Activated naive CD8-positive, alpha-beta T cell treated with anti-CD3 and anti-CD28 coated beads, Interleukin-2, amount 10 ng/mL, durations not matched to agents 7 days and 5 days (primary cell): ENCODE results near the gene STK40. TPM values are rescaled to one million over a fixed set of nuclear protein-coding genes. Genes with fewer than 3 reads are reported as not detected.

Source experiments
- ATAC-seq: fragments of 150-1000 bp; cut with Tn5 transposase; one replicate; pipeline ENCODE4 v1.10.0; 2021; ENCODE audit warnings: low read depth, moderate library complexity
- POLR2A ChIA-PET: fragments of 350-600 bp; sonication (Branson Sonifier 250); formaldehyde crosslinking; loops from one replicate; lab custom pipeline; 2021; ENCODE audit warnings: antibody characterized with exemption; lab: Charles Lee
- DNase-seq: peaks from one replicate; pipeline ENCODE4 v3.0.0; 2021
- H3K27ac Mint-ChIP-seq: one replicate; pipeline ENCODE4 v1.8.0; 2022; ENCODE audit warnings: mild to moderate bottlenecking, mixed read lengths
- H3K27me3 Mint-ChIP-seq: one replicate; pipeline ENCODE4 v1.8.0; 2022; ENCODE audit warnings: mild to moderate bottlenecking, moderate library complexity, mixed read lengths
- H3K36me3 Mint-ChIP-seq: one replicate; pipeline ENCODE4 v1.8.0; 2021; ENCODE audit warnings: mild to moderate bottlenecking, mixed read lengths
- H3K4me1 Mint-ChIP-seq: one replicate; pipeline ENCODE4 v1.8.0; 2021; ENCODE audit warnings: mixed read lengths
- H3K4me3 Mint-ChIP-seq: one replicate; pipeline ENCODE4 v1.8.0; 2022; ENCODE audit warnings: mild to moderate bottlenecking, moderate library complexity, mixed read lengths
- H3K9me3 Mint-ChIP-seq: one replicate; pipeline ENCODE4 v1.8.0; 2021; ENCODE audit warnings: mixed read lengths
- total RNA-seq, 2 experiments: library from RNA; stranded (reverse); gene quantifications; one replicate each; pipeline ENCODE4 v1.2.3, GENCODE V29; 2021

Gene STK40
- total RNA-seq, 2 experiments from 2014 or later = 59.5 to 64.7 TPM

- Mint-ChIP-seq H3K9me3 (no peaks in the 10 kb centered on the region), H3K4me3 (no peak overlapping the region), H3K27me3 (no peaks in the 10 kb centered on the region), H3K4me1 (peaks cover 10% of the 10 kb centered on the region), H3K27ac (no peak overlapping the region), H3K36me3 (peaks cover 10% of the 10 kb centered on the region)
- POLR2A ChIA-PET = interaction anchor here (0.6 to 1.5 kb wide), 2 partner anchors 10 to 26 kb away, joined by 3 to 5 read pairs; no protein-coding TSS in a partner anchor
- ATAC-seq (no peak), DNase-seq (no peak)
These were observed 41.9 kb downstream of the STK40 start for GRCh38 chr1:36343651-36344394.

- Mint-ChIP-seq H3K27me3 (no peaks in the 10 kb centered on the region), H3K36me3 (peaks cover 4% of the 10 kb centered on the region), H3K27ac (peak overlapping the region; percentile 72), H3K4me3 (no peak overlapping the region), H3K4me1 (peaks cover 20% of the 10 kb centered on the region), H3K9me3 (no peaks in the 10 kb centered on the region)
- ATAC-seq (peak; percentile 72), DNase-seq (peak; percentile 63)
- POLR2A ChIA-PET = interaction anchor here (0.8 to 1.5 kb wide), 4 partner anchors 18 to 118 kb away, joined by 3 to 5 read pairs (median 3); partner anchors contain the start of gene THRAP3
These were observed 43.1 kb downstream of the STK40 start for GRCh38 chr1:36342426-36343185.

GRCh38 chr1:36341626-36342320 is 44.0 kb downstream of the STK40 start:
- ATAC-seq = no peak
- H3K9me3 Mint-ChIP-seq = no peaks in the 10 kb centered on the region
- POLR2A ChIA-PET = interaction anchor here (0.9 to 1.5 kb wide), 3 partner anchors 19 to 43 kb away, joined by 3 to 5 read pairs (median 3); no protein-coding TSS in a partner anchor
- no peak for DNase-seq
- peaks cover 22% of the 10 kb centered on the region for H3K4me1 Mint-ChIP-seq
- H3K27me3 Mint-ChIP-seq = no peaks in the 10 kb centered on the region
- H3K27ac Mint-ChIP-seq = no peak overlapping the region
- no peak overlapping the region for H3K4me3 Mint-ChIP-seq
- peaks cover 4% of the 10 kb centered on the region for H3K36me3 Mint-ChIP-seq

- POLR2A ChIA-PET = no interaction called here
- Mint-ChIP-seq H3K27ac (no peak overlapping the region), H3K27me3 (no peaks in the 10 kb centered on the region), H3K36me3 (peaks cover 2% of the 10 kb centered on the region), H3K9me3 (no peaks in the 10 kb centered on the region), H3K4me1 (peaks cover 22% of the 10 kb centered on the region), H3K4me3 (no peak overlapping the region)
- no peak for ATAC-seq
- no peak for DNase-seq
These were observed 46.1 kb downstream of the STK40 start for GRCh38 chr1:36339615-36340014.

GRCh38 chr1:36339215-36339614 is 46.5 kb downstream of the STK40 start:
- Mint-ChIP-seq H3K27me3 (no peaks in the 10 kb centered on the region), H3K36me3 (peaks cover 2% of the 10 kb centered on the region), H3K4me1 (peaks cover 22% of the 10 kb centered on the region), H3K27ac (no peak overlapping the region), H3K4me3 (no peak overlapping the region), H3K9me3 (no peaks in the 10 kb centered on the region)
- no peak for ATAC-seq
- no peak for DNase-seq
- POLR2A ChIA-PET = no interaction called here

- no peak for ATAC-seq
- H3K4me3 Mint-ChIP-seq = no peak overlapping the region
- POLR2A ChIA-PET = interaction anchor here (1.0 kb wide), 1 partner anchor 11 kb away, joined by 4 read pairs; no protein-coding TSS in a partner anchor
- H3K27ac Mint-ChIP-seq = peak overlapping the region; percentile 64
- peaks cover under 1% of the 10 kb centered on the region for H3K27me3 Mint-ChIP-seq
- H3K9me3 Mint-ChIP-seq = no peaks in the 10 kb centered on the region
- no peak for DNase-seq
- H3K4me1 Mint-ChIP-seq = peaks cover 22% of the 10 kb centered on the region
- H3K36me3 Mint-ChIP-seq = peaks cover 2% of the 10 kb centered on the region
These were observed 47.9 kb downstream of the STK40 start for GRCh38 chr1:36337830-36338229.

GRCh38 chr1:36330940-36331339 is 54.8 kb downstream of the STK40 start:
- Mint-ChIP-seq H3K27ac (no peak overlapping the region), H3K36me3 (no peaks in the 10 kb centered on the region), H3K9me3 (no peaks in the 10 kb centered on the region), H3K4me3 (no peak overlapping the region), H3K27me3 (peaks cover 18% of the 10 kb centered on the region), H3K4me1 (peaks cover 26% of the 10 kb centered on the region)
- no peak for DNase-seq
- no peak for ATAC-seq
- POLR2A ChIA-PET = no interaction called here

GRCh38 chr1:36329817-36330216 is 55.9 kb downstream of the STK40 start:
- H3K4me1 Mint-ChIP-seq = peaks cover 28% of the 10 kb centered on the region
- POLR2A ChIA-PET = no interaction called here
- H3K9me3 Mint-ChIP-seq = no peaks in the 10 kb centered on the region
- no peaks in the 10 kb centered on the region for H3K36me3 Mint-ChIP-seq
- DNase-seq = no peak
- no peak for ATAC-seq
- H3K27me3 Mint-ChIP-seq = peaks cover 20% of the 10 kb centered on the region
- no peak overlapping the region for H3K27ac Mint-ChIP-seq
- no peak overlapping the region for H3K4me3 Mint-ChIP-seq

GRCh38 chr1:36328713-36329112 is 57.0 kb downstream of the STK40 start:
- POLR2A ChIA-PET = no interaction called here
- Mint-ChIP-seq H3K36me3 (no peaks in the 10 kb centered on the region), H3K9me3 (no peaks in the 10 kb centered on the region), H3K27me3 (peaks cover 20% of the 10 kb centered on the region), H3K4me3 (no peak overlapping the region), H3K27ac (no peak overlapping the region), H3K4me1 (peaks cover 38% of the 10 kb centered on the region)
- DNase-seq (no peak), ATAC-seq (no peak)

GRCh38 chr1:36328088-36328480 is 57.6 kb downstream of the STK40 start:
- H3K4me1 Mint-ChIP-seq = peaks cover 38% of the 10 kb centered on the region
- POLR2A ChIA-PET = no interaction called here
- no peak overlapping the region for H3K4me3 Mint-ChIP-seq
- DNase-seq = no peak
- no peak for ATAC-seq
- peaks cover 20% of the 10 kb centered on the region for H3K27me3 Mint-ChIP-seq
- H3K27ac Mint-ChIP-seq = peak overlapping the region; percentile 44
- no peaks in the 10 kb centered on the region for H3K36me3 Mint-ChIP-seq
- no peaks in the 10 kb centered on the region for H3K9me3 Mint-ChIP-seq

- DNase-seq (no peak), ATAC-seq (peak; percentile 23)
- H3K27me3 Mint-ChIP-seq = peaks cover 18% of the 10 kb centered on the region
- H3K4me1 Mint-ChIP-seq = peaks cover 38% of the 10 kb centered on the region
- POLR2A ChIA-PET = interaction anchor here (0.9 kb wide), 1 partner anchor 10 kb away, joined by 4 read pairs; no protein-coding TSS in a partner anchor
- H3K9me3 Mint-ChIP-seq = no peaks in the 10 kb centered on the region
- H3K4me3 Mint-ChIP-seq = no peak overlapping the region
- H3K27ac Mint-ChIP-seq = no peak overlapping the region
- H3K36me3 Mint-ChIP-seq = no peaks in the 10 kb centered on the region
These were observed 58.2 kb downstream of the STK40 start for GRCh38 chr1:36327421-36328087.

- peaks cover 42% of the 10 kb centered on the region for H3K4me1 Mint-ChIP-seq
These were observed 59.2 kb downstream of the STK40 start for GRCh38 chr1:36326499-36326898.

More at GRCh38 chr1:36326499-36326898, 59.2 kb downstream of the STK40 start:
- ATAC-seq (no peak), DNase-seq (no peak)
- Mint-ChIP-seq H3K27me3 (peaks cover 8% of the 10 kb centered on the region), H3K27ac (no peak overlapping the region), H3K9me3 (no peaks in the 10 kb centered on the region), H3K36me3 (peaks cover 3% of the 10 kb centered on the region), H3K4me3 (no peak overlapping the region)
- POLR2A ChIA-PET = interaction anchor here (0.6 to 0.9 kb wide), 2 partner anchors 11 to 133 kb away, joined by 3 to 4 read pairs; no protein-coding TSS in a partner anchor
